ENCODE measurements around the gene PXDN. TPM values are rescaled to one million over a fixed set of nuclear protein-coding genes. Genes with fewer than 3 reads are reported as not detected.

PXDN gene
- total and polyA plus RNA-seq, 9 of the 15 experiments (the other 6 are each of a cell fraction or from before 2014, with no cell fraction given) = 0.49 TPM; not detected in 8

- intact Hi-C loops (cut with micrococcal nuclease) (no loop called here), in situ Hi-C loops (cut with MboI) (no loop called here)
- Histone ChIP-seq H3K9ac (ENCODE audit: insufficient read depth in 1 of 2, low read depth in 2 of 2, low read length in 2 of 2) (no peak overlapping the region), H3K9me1 (ENCODE audit: control insufficient read depth, insufficient read depth, low read length) (no peaks in the 10 kb centered on the region), H2AFZ (ENCODE audit: low read depth, low read length) (no peak overlapping the region), H3K36me3 (ENCODE audit: control insufficient read depth, insufficient read depth, low read length) (no peaks in the 10 kb centered on the region), H3K27ac (ENCODE audit: extremely low read depth, low read depth, low read length) (no peak overlapping the region), H3K4me1 (replicated peaks in 1 of 2; ENCODE audit: control insufficient read depth in 2 of 2, insufficient read depth in 2 of 2, low read length in 2 of 2) (no peaks in the 10 kb centered on the region), H4K20me1 (replicated peaks; ENCODE audit: control insufficient read depth, insufficient read depth, low read length) (no peaks in the 10 kb centered on the region), H3K9me3 (replicated peaks; ENCODE audit: control insufficient read depth, insufficient read depth, low read depth, low read length) (no peaks in the 10 kb centered on the region), H3K4me3 (no peak overlapping the region), H3K27me3 (ENCODE audit: control insufficient read depth in 2 of 2, insufficient read depth in 2 of 2, low read length in 2 of 2) (peaks cover 7 to 40% of the 10 kb centered on the region in 2 experiments; a peak in 4 of 5 replicates), H3K79me2 (ENCODE audit: control insufficient read depth, insufficient read depth, low read length) (no peaks in the 10 kb centered on the region), H3K4me2 (ENCODE audit: insufficient read depth, low read length) (no peak overlapping the region)
- no peak for ATAC-seq
- CTCF ChIA-PET (ENCODE audit: low intra/inter-chr PET ratio) = no interaction called here
- BruUV-seq (replicated peaks) = no TSS peak
- POLR2A ChIA-PET = no interaction called here
- no peak for DNase-seq (ENCODE audit: extremely low read depth in 1 of 4, low spot score in 3 of 4)
- 0% methylated on average over 10 of the region's 10 CpGs for WGBS (ENCODE audit: insufficient coverage, low coverage, missing lambda C conversion rate)
- no peak for TF ChIP-seq KDM2B (CRISPR knock-in tag; IDR thresholded peaks at IDR 0.05)
- TF ChIP-seq ADNP (tag; IDR thresholded peaks at IDR 0.05) = no peak
- TF ChIP-seq, protein P1, sequence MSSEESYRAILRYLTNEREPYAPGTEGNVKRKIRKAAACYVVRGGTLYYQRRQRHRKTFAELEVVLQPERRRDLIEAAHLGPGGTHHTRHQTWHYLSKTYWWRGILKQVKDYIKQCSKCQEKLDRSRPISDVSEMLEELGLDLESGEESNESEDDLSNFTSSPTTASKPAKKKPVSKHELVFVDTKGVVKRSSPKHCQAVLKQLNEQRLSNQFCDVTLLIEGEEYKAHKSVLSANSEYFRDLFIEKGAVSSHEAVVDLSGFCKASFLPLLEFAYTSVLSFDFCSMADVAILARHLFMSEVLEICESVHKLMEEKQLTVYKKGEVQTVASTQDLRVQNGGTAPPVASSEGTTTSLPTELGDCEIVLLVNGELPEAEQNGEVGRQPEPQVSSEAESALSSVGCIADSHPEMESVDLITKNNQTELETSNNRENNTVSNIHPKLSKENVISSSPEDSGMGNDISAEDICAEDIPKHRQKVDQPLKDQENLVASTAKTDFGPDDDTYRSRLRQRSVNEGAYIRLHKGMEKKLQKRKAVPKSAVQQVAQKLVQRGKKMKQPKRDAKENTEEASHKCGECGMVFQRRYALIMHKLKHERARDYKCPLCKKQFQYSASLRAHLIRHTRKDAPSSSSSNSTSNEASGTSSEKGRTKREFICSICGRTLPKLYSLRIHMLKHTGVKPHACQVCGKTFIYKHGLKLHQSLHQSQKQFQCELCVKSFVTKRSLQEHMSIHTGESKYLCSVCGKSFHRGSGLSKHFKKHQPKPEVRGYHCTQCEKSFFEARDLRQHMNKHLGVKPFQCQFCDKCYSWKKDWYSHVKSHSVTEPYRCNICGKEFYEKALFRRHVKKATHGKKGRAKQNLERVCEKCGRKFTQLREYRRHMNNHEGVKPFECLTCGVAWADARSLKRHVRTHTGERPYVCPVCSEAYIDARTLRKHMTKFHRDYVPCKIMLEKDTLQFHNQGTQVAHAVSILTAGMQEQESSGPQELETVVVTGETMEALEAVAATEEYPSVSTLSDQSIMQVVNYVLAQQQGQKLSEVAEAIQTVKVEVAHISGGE (CRISPR knock-in tag; IDR thresholded peaks at IDR 0.05) = no peak
- no peak for TF ChIP-seq CBX3 (IDR thresholded peaks at IDR 0.05; ENCODE audit: borderline replicate concordance in 1 of 2, low read length in 2 of 2)
- no peak for TF ChIP-seq ZNF174 (CRISPR knock-in tag; IDR thresholded peaks at IDR 0.05)
- TF ChIP-seq NFIX (CRISPR knock-in tag; IDR thresholded peaks at IDR 0.05; ENCODE audit: low read depth) = no peak
- TF ChIP-seq CTCF (IDR thresholded peaks at IDR 0.05 in 2 of 3, conservative IDR thresholded peaks at IDR 0.05 in 1 of 3; ENCODE audit: insufficient read depth in 2 of 3, low read depth in 1 of 3, low read length in 3 of 3) = no peak
- TF ChIP-seq TBP (optimal IDR thresholded peaks at IDR 0.05; ENCODE audit: low read depth, low read length) = no peak
- no peak for TF ChIP-seq PHF20 (IDR thresholded peaks at IDR 0.05; ENCODE audit: partially characterized antibody)
- no peak for TF ChIP-seq PPARD (CRISPR knock-in tag; IDR thresholded peaks at IDR 0.05)
- TF ChIP-seq GATA2 (CRISPR knock-in tag; IDR thresholded peaks at IDR 0.05) = no peak
- no peak for TF ChIP-seq ZNF12 (CRISPR knock-in tag; IDR thresholded peaks at IDR 0.05)
- FAIRE-seq = no peak
Measured at GRCh38 chr2:1581965-1582625, 162.2 kb downstream of the PXDN start.

Measured in K562 (cell line).